Ishikawa (cell line): ENCODE results near the gene GPAM.

ENCODE experiments used
- CEBPB ChIP-seq: IDR thresholded peaks from 2 replicates; pipeline ENCODE4 v1.6.1; 2012
- CREB1 ChIP-seq: IDR thresholded peaks from 2 replicates; pipeline ENCODE4 v1.6.1; 2012; ENCODE audit warnings: low read depth
- EGR1 ChIP-seq: IDR thresholded peaks from 2 replicates; pipeline ENCODE4 v1.6.1; 2012
- EP300 ChIP-seq: IDR thresholded peaks from 2 replicates; pipeline ENCODE4 v1.6.1; 2012; ENCODE audit warnings: borderline replicate concordance
- FOXM1 ChIP-seq: IDR thresholded peaks from 2 replicates; pipeline ENCODE4 v1.6.1; 2012; ENCODE audit warnings: low read depth, borderline replicate concordance
- NFIC ChIP-seq: IDR thresholded peaks from 2 replicates; pipeline ENCODE4 v1.6.1; 2012
- RAD21 ChIP-seq: IDR thresholded peaks from 2 replicates; pipeline ENCODE4 v1.6.1; 2012; ENCODE audit warnings: low read depth
- TAF1 ChIP-seq: IDR thresholded peaks from 2 replicates; pipeline ENCODE4 v1.6.1; 2012; ENCODE audit warnings: low read depth, mild to moderate bottlenecking
- TCF12 ChIP-seq: IDR thresholded peaks from 2 replicates; pipeline ENCODE4 v1.6.1; 2012; ENCODE audit warnings: low read depth
- TEAD4 ChIP-seq: IDR thresholded peaks from 2 replicates; pipeline ENCODE4 v1.6.1; 2012
- YY1 ChIP-seq: IDR thresholded peaks from 2 replicates; pipeline ENCODE4 v1.6.1; 2012; ENCODE audit warnings: low read depth
- ZBTB7A ChIP-seq: IDR thresholded peaks from 2 replicates; pipeline ENCODE4 v1.6.1; 2012; ENCODE audit warnings: low read depth
- TF ChIP-seq, protein P1 (sequence below): IDR thresholded peaks from 2 replicates; pipeline ENCODE4 v1.6.1; 2012
- TF ChIP-seq, protein P2 (sequence below): IDR thresholded peaks from 2 replicates; pipeline ENCODE4 v1.6.1; 2012
- TF ChIP-seq, protein P3 (sequence below): IDR thresholded peaks from 2 replicates; pipeline ENCODE4 v1.6.1; 2012; ENCODE audit warnings: low read depth, mild to moderate bottlenecking

The GPAM gene

DNA sequence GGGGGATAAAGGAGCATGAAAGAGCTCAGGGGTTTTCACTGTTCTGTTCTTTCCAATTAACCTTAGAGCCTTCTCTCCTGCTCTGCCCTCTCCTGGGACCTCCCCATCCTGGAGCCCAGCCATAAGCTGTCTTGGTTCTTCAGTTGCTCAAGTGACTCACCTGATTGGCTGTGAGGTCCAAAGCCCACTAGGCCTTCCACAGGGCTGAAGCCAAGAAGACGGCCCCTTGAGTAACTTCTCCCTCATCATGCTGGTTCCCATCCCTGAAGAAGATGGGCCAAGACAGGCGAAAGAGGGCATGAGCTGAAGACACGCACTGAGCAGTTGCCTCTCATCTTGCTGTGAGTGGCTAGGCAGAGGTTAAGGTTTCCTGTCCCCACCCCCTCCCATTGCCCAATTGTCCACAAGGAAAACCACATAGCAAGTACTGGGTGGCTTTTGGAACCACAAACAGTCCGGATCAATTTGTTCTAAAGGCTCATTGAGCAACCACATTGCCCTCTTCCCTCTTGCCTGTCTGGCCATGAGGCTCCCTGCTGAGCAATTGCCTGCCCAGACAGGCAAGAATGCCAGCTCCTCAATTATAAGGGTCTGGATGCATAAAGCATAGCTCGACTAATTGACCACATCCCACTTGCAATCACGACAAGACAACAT is 43.9 kb upstream of the GPAM start:
- TF ChIP-seq FOXM1: no peak

DNA sequence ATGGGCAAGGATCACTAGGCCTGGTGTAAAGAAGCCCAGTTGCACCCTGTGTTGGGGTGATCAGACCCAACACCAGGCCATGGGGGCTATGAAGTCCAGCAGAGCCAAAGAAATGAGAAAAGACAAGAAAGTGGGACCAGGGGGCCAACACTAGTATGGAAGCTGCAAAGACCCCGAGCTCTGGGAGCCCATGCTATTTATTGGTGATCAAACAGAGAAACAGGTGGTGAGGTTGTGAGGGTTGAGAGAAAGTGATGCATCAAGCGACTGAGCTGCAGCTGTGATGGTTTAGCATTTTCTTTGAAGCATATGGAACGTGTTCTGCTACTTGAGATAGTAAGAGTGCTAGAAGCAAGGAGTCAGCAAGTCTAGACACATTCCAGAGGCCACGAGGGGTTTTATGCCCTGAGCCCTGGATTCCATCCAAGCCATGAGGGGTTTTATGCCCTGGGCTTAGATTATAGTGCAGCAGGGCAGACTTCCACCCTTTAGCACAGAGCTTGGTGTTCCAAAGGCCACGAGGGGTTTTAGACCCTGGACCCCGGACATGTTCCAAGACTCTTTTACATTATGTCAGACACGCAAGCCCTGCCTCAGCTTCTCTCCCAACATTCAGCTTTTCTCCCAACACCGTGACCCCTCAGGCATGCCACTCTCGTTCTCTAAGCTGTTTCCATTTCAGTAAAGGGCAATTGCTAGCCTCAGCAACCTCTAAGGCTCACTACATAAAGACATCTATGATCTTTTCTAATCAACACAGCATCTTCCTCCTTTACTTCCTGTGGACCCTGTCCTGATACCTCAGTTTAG is 43.1 kb upstream of the GPAM start:
- TF ChIP-seq ZBTB7A (no peak), TAF1 (no peak), CEBPB (no peak), TEAD4 (no peak)
- TF ChIP-seq, protein P1, sequence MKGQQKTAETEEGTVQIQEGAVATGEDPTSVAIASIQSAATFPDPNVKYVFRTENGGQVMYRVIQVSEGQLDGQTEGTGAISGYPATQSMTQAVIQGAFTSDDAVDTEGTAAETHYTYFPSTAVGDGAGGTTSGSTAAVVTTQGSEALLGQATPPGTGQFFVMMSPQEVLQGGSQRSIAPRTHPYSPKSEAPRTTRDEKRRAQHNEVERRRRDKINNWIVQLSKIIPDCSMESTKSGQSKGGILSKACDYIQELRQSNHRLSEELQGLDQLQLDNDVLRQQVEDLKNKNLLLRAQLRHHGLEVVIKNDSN: no peak

DNA sequence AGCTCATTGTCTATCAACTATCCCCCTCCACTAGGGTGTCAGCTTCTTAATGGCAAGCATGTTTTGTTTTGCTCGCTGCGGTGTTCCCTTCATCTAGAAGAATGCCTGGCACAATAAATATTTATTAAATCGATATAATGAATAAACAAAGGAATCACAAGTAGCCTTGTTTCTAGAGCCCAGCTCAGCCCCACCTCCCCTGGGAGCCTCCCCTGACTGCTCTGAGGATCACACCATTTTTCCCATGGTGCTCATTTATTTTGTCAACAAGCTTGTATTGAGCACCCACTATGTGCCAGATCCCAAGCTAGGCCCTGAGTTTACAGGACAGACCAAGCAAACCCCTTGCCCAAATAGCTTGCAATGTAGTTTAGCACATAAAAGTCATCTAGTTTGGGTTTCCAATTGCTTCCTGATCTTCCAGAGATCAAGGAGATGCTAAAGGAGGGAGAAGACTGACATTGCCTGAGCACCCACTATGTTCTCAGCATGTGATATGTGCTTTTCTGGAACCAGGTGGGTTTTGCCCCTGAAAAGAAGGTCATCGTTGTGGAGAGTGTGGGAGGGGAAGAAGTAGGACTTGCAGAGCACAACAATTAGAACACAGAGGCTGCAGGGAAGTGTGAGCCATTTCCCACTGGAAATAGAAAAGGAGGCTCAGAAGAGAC is 42.3 kb upstream of the GPAM start:
- TF ChIP-seq, protein P2, sequence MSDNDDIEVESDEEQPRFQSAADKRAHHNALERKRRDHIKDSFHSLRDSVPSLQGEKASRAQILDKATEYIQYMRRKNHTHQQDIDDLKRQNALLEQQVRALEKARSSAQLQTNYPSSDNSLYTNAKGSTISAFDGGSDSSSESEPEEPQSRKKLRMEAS: no peak
- TF ChIP-seq EGR1: no peak
- no peak for TF ChIP-seq YY1
- TF ChIP-seq ZBTB7A: no peak
- TF ChIP-seq NFIC: no peak
- TF ChIP-seq CREB1: no peak
- TF ChIP-seq TAF1: no peak
- TF ChIP-seq, protein P1: no peak
- TF ChIP-seq TCF12: no peak
- TF ChIP-seq TEAD4: no peak

DNA sequence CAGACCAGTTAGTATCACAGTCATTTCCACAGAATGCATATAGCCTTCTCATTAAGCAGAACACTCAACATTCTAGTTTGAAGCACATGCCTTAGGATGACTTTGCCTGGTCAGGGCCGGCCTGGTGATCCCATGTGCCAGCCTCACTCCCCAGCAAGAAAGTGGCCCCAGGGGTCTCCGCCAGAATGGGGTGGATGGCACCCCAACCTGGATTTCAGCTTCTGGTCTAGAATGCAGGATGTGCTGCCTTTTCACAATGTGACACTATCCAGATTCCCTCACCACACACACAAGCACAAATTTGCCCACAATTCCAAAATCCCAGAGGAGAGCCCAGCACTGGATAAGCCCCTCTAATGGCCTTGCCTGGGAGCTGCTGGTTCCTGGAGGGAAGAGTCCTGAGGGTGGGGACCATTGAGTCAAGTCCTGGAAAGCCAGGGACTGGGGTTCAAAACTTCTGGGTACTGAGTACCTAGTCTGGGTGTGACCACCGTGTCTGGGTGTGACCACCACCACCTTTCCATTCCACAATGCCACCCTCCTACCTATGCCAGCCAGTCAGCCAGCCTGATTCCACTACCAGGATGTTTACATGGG is 41.5 kb upstream of the GPAM start:
- TF ChIP-seq TEAD4 (no peak), YY1 (no peak), CEBPB (no peak), TCF12 (no peak), RAD21 (no peak), TAF1 (no peak)
- TF ChIP-seq, protein P2: no peak

DNA sequence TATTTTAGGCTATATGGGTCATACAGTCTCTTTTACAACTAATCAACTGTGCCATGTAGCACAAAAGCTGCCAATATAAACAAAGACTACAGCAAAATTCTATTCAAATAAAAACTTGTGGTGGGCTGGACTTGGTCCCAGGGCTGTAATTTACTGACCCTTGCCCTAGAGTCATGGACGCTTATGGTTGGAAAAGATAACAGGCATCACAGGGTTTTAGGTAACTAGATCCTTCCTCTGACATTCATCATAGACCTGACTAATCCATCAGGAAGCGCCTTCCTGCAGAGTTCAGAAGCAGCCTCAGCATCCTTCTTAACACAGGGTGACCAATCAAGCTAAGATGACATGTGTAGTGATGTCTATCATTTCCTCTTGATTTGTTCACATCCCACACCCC is 40.2 kb upstream of the GPAM start:
- TF ChIP-seq FOXM1: no peak
- no peak for TF ChIP-seq TEAD4
- TF ChIP-seq, protein P1: no peak
- TF ChIP-seq NFIC: no peak
- TF ChIP-seq EGR1: no peak

DNA sequence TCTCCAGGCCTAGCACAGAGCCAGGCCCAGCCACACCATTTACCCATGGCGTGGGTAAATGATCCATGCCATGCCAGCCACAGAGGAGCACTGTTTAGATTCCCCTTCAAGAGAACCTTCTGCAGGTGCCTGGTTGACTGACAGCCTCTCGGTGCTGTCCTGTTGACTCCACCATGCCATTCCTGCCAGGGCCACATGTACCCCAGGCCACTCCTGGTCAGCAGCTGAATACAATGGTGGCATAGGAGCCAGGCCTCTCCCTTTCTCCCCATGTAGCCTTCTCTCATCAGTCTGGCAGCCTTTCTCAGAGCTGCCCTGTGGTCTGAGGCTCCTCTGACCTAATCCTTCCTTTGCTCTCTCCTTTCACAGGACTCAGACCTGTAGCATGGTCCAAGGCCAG is 39.2 kb upstream of the GPAM start:
- TF ChIP-seq TCF12 (no peak), EP300 (no peak), TEAD4 (no peak)

DNA sequence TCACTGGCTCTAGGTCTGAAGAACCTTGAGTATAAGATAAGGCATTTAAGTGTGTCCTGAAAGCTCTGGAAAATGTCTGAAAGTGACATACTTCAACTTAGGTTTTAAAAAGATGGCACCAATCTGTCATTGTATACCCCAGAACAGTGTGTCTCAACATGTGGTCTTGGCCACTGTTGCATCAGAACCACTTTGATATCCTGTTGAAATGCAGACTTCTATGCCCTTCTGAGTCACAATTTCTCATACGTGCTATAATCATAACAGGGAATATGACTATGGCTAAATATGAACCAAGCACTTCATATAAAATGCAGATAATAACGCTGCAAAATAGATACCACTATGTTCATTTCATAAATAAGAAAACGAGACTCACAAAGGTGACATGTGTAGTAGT is 38.0 kb upstream of the GPAM start:
- TF ChIP-seq NFIC (no peak), ZBTB7A (no peak), TEAD4 (no peak), YY1 (no peak), TCF12 (no peak), FOXM1 (no peak), EP300 (no peak), EGR1 (no peak), CREB1 (no peak), RAD21 (no peak), CEBPB (no peak), TAF1 (no peak)
- TF ChIP-seq, protein P2: no peak
- TF ChIP-seq, protein P1: no peak
- TF ChIP-seq, protein P3, sequence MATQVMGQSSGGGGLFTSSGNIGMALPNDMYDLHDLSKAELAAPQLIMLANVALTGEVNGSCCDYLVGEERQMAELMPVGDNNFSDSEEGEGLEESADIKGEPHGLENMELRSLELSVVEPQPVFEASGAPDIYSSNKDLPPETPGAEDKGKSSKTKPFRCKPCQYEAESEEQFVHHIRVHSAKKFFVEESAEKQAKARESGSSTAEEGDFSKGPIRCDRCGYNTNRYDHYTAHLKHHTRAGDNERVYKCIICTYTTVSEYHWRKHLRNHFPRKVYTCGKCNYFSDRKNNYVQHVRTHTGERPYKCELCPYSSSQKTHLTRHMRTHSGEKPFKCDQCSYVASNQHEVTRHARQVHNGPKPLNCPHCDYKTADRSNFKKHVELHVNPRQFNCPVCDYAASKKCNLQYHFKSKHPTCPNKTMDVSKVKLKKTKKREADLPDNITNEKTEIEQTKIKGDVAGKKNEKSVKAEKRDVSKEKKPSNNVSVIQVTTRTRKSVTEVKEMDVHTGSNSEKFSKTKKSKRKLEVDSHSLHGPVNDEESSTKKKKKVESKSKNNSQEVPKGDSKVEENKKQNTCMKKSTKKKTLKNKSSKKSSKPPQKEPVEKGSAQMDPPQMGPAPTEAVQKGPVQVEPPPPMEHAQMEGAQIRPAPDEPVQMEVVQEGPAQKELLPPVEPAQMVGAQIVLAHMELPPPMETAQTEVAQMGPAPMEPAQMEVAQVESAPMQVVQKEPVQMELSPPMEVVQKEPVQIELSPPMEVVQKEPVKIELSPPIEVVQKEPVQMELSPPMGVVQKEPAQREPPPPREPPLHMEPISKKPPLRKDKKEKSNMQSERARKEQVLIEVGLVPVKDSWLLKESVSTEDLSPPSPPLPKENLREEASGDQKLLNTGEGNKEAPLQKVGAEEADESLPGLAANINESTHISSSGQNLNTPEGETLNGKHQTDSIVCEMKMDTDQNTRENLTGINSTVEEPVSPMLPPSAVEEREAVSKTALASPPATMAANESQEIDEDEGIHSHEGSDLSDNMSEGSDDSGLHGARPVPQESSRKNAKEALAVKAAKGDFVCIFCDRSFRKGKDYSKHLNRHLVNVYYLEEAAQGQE: no peak
